Measurements from ENCODE around the gene DOLK. TPM values are rescaled to one million over a fixed set of nuclear protein-coding genes. Genes with fewer than 3 reads are reported as not detected.

The DOLK gene
- polyA plus RNA-seq, 1 donor (not counting 4 experiments of a cell fraction or from before 2014, with no cell fraction given) = 21.8 TPM

DNA sequence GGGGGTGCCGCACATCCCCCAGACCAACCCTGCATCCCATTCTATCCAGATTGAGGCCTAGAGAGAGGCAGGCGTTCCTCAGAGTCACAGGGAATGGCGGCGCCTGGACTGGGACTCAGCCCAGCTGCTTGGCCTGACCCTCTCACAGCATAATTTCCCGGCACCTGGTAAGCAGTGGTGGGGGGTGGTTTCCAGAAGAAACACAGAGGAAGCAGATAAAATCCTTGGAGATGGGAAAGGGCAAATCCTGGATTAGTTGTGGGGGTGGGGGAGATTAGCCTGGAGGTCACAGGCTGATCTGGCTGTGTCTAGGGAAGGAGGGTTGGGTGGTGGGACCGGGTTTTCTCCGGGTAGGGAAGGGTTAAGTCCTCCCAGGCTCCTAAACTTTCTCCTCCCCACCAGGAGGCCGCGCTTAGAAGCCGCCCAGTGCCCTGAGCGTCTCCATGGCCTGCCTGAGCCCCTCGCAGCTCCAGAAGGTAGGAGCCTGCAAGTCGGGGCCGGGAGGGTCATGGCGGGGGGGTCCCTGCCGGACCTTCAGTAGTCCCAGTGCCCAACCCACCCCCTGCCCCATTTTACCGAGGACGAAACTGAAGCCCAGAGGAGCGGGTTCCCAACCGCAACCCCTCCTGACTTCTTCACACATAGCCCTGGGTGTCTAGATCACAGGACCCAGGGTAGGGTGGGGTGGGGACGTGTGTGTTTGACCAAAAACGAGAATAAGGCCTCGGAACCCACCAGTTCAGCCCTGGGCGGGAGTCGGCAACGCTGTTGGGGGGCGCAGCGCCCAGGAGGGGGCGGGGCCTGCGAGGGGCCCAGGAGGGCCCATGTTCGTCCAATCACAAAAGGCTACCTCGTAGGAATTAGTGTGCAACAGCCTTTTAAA is 25.3 kb downstream of the DOLK start:
- DNase-seq (ENCODE audit: low read depth, low spot score) = no peak
- peak overlapping the region; percentile 30 for H3K27ac ChIP-seq (ENCODE audit: control insufficient read depth, insufficient read depth, low read length)
- dilution Hi-C loops (cut with MboI; ENCODE audit: extremely low pct_ligation_motif_present, low sequenced_read_pairs) = no loop called here

DNA sequence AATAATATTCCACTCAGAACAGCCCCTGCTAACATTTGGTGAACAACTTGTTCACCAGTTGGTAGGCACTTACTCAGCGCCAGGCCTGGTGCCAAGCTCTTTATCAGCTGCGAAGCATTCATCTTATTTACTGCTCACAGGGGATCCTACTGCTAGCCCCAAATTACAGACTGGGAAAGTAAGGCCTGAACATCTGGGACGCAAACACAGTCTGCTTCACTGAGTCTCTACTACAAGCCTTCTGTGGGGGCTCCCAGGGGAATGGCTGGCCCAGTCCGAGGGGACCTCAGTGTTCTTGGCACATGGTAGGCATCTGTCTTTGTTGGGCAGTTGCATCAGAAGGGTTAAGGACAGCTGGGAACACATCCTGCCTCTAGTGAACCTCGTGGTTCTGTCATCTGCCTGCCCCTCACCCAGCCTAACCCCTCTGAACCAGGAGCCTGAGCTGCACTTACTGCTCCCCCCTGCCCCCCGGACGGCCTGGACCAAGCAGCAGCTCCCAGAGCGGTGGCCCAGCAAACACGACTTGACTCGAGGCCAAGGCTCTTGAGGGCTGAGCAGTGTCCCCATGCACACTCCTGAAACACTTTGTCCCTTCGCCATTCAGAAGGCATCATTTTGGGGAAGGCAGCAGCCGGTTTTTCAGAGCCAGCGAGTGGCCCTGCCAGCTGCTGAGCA is 26.9 kb downstream of the DOLK start, which contains the start of gene PHYHD1:
Gene PHYHD1 (plus strand): TSS at position 602 of the 678 bp plus-strand sequence. CDS start 1,342 bp downstream, outside the sequence.
- no peak within 1 kb of the TSS for H2AFZ ChIP-seq (ENCODE audit: control insufficient read depth, low read length)
- TF ChIP-seq EZH2 (IDR thresholded peaks at IDR 0.05; ENCODE audit: low read length) = no peak
- TF ChIP-seq, protein P1, sequence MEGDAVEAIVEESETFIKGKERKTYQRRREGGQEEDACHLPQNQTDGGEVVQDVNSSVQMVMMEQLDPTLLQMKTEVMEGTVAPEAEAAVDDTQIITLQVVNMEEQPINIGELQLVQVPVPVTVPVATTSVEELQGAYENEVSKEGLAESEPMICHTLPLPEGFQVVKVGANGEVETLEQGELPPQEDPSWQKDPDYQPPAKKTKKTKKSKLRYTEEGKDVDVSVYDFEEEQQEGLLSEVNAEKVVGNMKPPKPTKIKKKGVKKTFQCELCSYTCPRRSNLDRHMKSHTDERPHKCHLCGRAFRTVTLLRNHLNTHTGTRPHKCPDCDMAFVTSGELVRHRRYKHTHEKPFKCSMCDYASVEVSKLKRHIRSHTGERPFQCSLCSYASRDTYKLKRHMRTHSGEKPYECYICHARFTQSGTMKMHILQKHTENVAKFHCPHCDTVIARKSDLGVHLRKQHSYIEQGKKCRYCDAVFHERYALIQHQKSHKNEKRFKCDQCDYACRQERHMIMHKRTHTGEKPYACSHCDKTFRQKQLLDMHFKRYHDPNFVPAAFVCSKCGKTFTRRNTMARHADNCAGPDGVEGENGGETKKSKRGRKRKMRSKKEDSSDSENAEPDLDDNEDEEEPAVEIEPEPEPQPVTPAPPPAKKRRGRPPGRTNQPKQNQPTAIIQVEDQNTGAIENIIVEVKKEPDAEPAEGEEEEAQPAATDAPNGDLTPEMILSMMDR (optimal IDR thresholded peaks at IDR 0.05 in 1 of 3, IDR thresholded peaks at IDR 0.05 in 1 of 3, conservative IDR thresholded peaks at IDR 0.05 in 1 of 3; ENCODE audit: extremely low read depth in 1 of 3, insufficient read depth in 2 of 3, low read length in 3 of 3) = no peak
- peak within 1 kb of the TSS; percentile 43 for H3K27ac ChIP-seq (ENCODE audit: control insufficient read depth, insufficient read depth, low read length)

More for the DNA sequence above, 25.3 kb downstream of the DOLK start:
- H3K27me3 ChIP-seq (ENCODE audit: control insufficient read depth, extremely low read depth, insufficient read depth, low read length) = no peaks in the 10 kb centered on the region
- TF ChIP-seq EZH2 (IDR thresholded peaks at IDR 0.05; ENCODE audit: low read length) = no peak
- TF ChIP-seq, protein P1 (optimal IDR thresholded peaks at IDR 0.05 in 1 of 3, IDR thresholded peaks at IDR 0.05 in 1 of 3, conservative IDR thresholded peaks at IDR 0.05 in 1 of 3; ENCODE audit: extremely low read depth in 1 of 3, insufficient read depth in 2 of 3, low read length in 3 of 3) = no peak
- peak overlapping the region; percentile 51 for H3K9ac ChIP-seq (ENCODE audit: control insufficient read depth, extremely low read depth, insufficient read depth, low read length)
- H2AFZ ChIP-seq (ENCODE audit: control insufficient read depth, low read length) = no peak overlapping the region
- H3K9me1 ChIP-seq (ENCODE audit: control insufficient read depth, extremely low read depth, insufficient read depth, low read length) = no peaks in the 10 kb centered on the region
- no peaks in the 10 kb centered on the region for H3K9me3 ChIP-seq (ENCODE audit: control insufficient read depth, low read depth, low read length)
- peak overlapping the region; percentile 0 to 27 (median 5) for H3K4me3 ChIP-seq (ENCODE audit: control insufficient read depth in 2 of 3, extremely low read depth in 1 of 3, insufficient read depth in 2 of 3, low read depth in 1 of 3, low read length in 3 of 3)
- no peak for FAIRE-seq
- H3K4me2 ChIP-seq (ENCODE audit: control insufficient read depth, extremely low read depth, insufficient read depth, low read depth, low read length) = peak overlapping the region; percentile 62
- H4K20me1 ChIP-seq (ENCODE audit: control insufficient read depth, extremely low read depth, insufficient read depth, low read length) = no peaks in the 10 kb centered on the region
- H3K4me1 ChIP-seq (ENCODE audit: control insufficient read depth, extremely low read depth, insufficient read depth, low read length) = peaks cover 33% of the 10 kb centered on the region
- peaks cover 8 to 18% of the 10 kb centered on the region in 2 experiments for H3K36me3 ChIP-seq (ENCODE audit: control insufficient read depth in 2 of 2, extremely low read depth in 1 of 2, insufficient read depth in 2 of 2, low read length in 2 of 2)
- peaks cover 2% of the 10 kb centered on the region for H3K79me2 ChIP-seq (ENCODE audit: control insufficient read depth, insufficient read depth, low read length)

More for the DNA sequence above, 26.9 kb downstream of the DOLK start, which contains the start of gene PHYHD1:
- peak within 1 kb of the TSS; percentile 62 for H3K4me2 ChIP-seq (ENCODE audit: control insufficient read depth, extremely low read depth, insufficient read depth, low read depth, low read length)
- H3K36me3 ChIP-seq (ENCODE audit: control insufficient read depth in 2 of 2, extremely low read depth in 1 of 2, insufficient read depth in 2 of 2, low read length in 2 of 2) = peaks cover 18 to 32% of the 10 kb centered on the region in 2 experiments
- peaks cover 49% of the 10 kb centered on the region for H3K4me1 ChIP-seq (ENCODE audit: control insufficient read depth, extremely low read depth, insufficient read depth, low read length)
- no peaks in the 10 kb centered on the region for H3K9me3 ChIP-seq (ENCODE audit: control insufficient read depth, low read depth, low read length)
- no peak within 1 kb of the TSS for H3K4me3 ChIP-seq (ENCODE audit: control insufficient read depth in 2 of 3, extremely low read depth in 1 of 3, insufficient read depth in 2 of 3, low read depth in 1 of 3, low read length in 3 of 3)
- no peaks in the 10 kb centered on the region for H3K27me3 ChIP-seq (ENCODE audit: control insufficient read depth, extremely low read depth, insufficient read depth, low read length)
- H3K9ac ChIP-seq (ENCODE audit: control insufficient read depth, extremely low read depth, insufficient read depth, low read length) = peak within 1 kb of the TSS; percentile 51
- DNase-seq (ENCODE audit: low read depth, low spot score) (no peak), FAIRE-seq (peak; percentile 60)
- dilution Hi-C loops (cut with MboI; ENCODE audit: extremely low pct_ligation_motif_present, low sequenced_read_pairs) = no loop called here
- no peaks in the 10 kb centered on the region for H3K9me1 ChIP-seq (ENCODE audit: control insufficient read depth, extremely low read depth, insufficient read depth, low read length)
- H3K79me2 ChIP-seq (ENCODE audit: control insufficient read depth, insufficient read depth, low read length) = peaks cover 7% of the 10 kb centered on the region
- H4K20me1 ChIP-seq (ENCODE audit: control insufficient read depth, extremely low read depth, insufficient read depth, low read length) = no peaks in the 10 kb centered on the region

Data from keratinocyte (primary cell).